CD4-positive, CD25-positive, alpha-beta regulatory T cell (primary cell): Measurements from ENCODE around the gene AVEN. TPM values are rescaled to one million over a fixed set of nuclear protein-coding genes. Genes with fewer than 3 reads are reported as not detected.
"Not testable (repeated sequence)": the region's sequence is repeated elsewhere in the genome, so short reads cannot be mapped to it uniquely, and the experiment has no call there.

Source experiments
- ATAC-seq, 2 donors: fragments of 150-1000 bp; cut with Tn5 transposase; one replicate each; pipeline ENCODE4 v1.10.0; 2021; ENCODE audit warnings: low read depth in 2 of 2, moderate number of reproducible peaks in 2 of 2, moderate library complexity in 1 of 2
- DNase-seq, 3 donors: peaks; one replicate each; pipeline versions ENCODE4 v3.0.0 to v3.0.0-alpha.2; 2012 to 2022; ENCODE audit warnings: mixed read lengths in 1 of 3
- H3K27ac ChIP-seq: one replicate; pipeline ENCODE4 v1.7.0; 2013; ENCODE audit warnings: mild to moderate bottlenecking, low read length; ENCODE audit not compliant: insufficient read depth, poor library complexity, severe bottlenecking
- H3K27me3 ChIP-seq: one replicate; pipeline ENCODE4 v1.7.0; 2013; ENCODE audit warnings: low read length; ENCODE audit not compliant: control insufficient read depth, insufficient read depth
- H3K36me3 ChIP-seq: one replicate; pipeline ENCODE4 v1.7.0; 2013; ENCODE audit warnings: mild to moderate bottlenecking, low read length, moderate library complexity; ENCODE audit not compliant: control insufficient read depth, insufficient read depth
- H3K4me1 ChIP-seq: 2 replicates; pipeline ENCODE4 v1.7.0; 2013; ENCODE audit warnings: mild to moderate bottlenecking, low read length; ENCODE audit not compliant: insufficient read depth, control insufficient read depth, poor library complexity, severe bottlenecking
- H3K4me3 ChIP-seq: one replicate; pipeline ENCODE4 v1.7.0; 2013; ENCODE audit warnings: low read depth, mild to moderate bottlenecking, low read length, moderate library complexity
- H3K9me3 ChIP-seq, 2 experiments: 1 replicate in 1 of 2; 2 replicates in 1 of 2; pipeline ENCODE4 v1.7.0; 2013; ENCODE audit warnings: low read length in 2 of 2, mild to moderate bottlenecking in 1 of 2, moderate library complexity in 1 of 2; ENCODE audit not compliant: control insufficient read depth in 2 of 2
- H3K27ac Mint-ChIP-seq, 3 donors: one replicate each; pipeline ENCODE4 v1.8.0; 2020 to 2022; ENCODE audit warnings: mild to moderate bottlenecking in 3 of 3, mixed read lengths in 3 of 3, moderate library complexity in 2 of 3
- H3K27me3 Mint-ChIP-seq: one replicate; pipeline ENCODE4 v1.8.0; 2022; ENCODE audit warnings: mild to moderate bottlenecking, mixed read lengths
- H3K36me3 Mint-ChIP-seq: one replicate; pipeline ENCODE4 v1.8.0; 2020; ENCODE audit warnings: mixed read lengths
- H3K4me1 Mint-ChIP-seq, 4 donors: one replicate each; pipeline ENCODE4 v1.8.0; 2020 to 2022; ENCODE audit warnings: mixed read lengths in 4 of 4, mild to moderate bottlenecking in 1 of 4
- H3K4me3 Mint-ChIP-seq, 4 donors: one replicate each; pipeline ENCODE4 v1.8.0; 2020 to 2022; ENCODE audit warnings: mild to moderate bottlenecking in 4 of 4, mixed read lengths in 4 of 4, moderate library complexity in 3 of 4
- H3K9me3 Mint-ChIP-seq, 7 donors: one replicate each; pipeline ENCODE4 v1.8.0; 2020 to 2022; ENCODE audit warnings: mixed read lengths in 7 of 7, mild to moderate bottlenecking in 3 of 7, moderate library complexity in 2 of 7
- polyA plus RNA-seq, 4 donors: library from polyadenylated mRNA; unstranded; fragments of 300-500 nt; fragmentation: Illumina TruSeq; gene quantifications; one replicate each; pipeline ENCODE4 v1.2.3, GENCODE V29; 2021
- total RNA-seq: library from RNA; stranded (reverse); gene quantifications from one replicate; pipeline ENCODE4 v1.2.3, GENCODE V29; 2022

The AVEN gene
- total and polyA plus RNA-seq, 5 donors from 2014 or later = 4.5 to 11.5 (median 9.5) TPM

DNA sequence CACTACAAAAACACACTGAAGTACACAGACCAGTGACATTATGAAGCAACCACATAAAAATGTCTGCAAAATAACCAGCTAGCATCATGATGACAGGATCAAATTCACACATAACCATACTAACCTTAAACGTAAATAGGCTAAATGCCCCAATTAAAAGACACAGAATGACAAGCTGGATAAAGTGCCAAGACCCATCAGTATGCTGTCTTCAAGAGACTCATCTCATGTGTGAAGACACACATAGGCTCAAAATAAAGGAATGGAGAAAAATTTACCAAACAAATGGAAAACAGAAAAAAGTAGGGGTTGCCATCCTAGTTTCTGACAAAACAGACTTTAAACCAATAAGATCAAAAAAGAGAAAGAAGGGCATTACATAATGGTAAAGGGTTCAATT lies 11.4 kb upstream of the AVEN start:
- H3K9me3 Mint-ChIP-seq = peaks cover 5 to 29% (median 14%) of the 10 kb centered on the region in 7 donors
- not testable (repeated sequence) for H3K27ac Mint-ChIP-seq, DNase-seq, H3K4me3 Mint-ChIP-seq, H3K4me1 Mint-ChIP-seq, H3K36me3 ChIP-seq, ATAC-seq, H3K4me3 ChIP-seq, H3K27me3 ChIP-seq, H3K27ac ChIP-seq, H3K4me1 ChIP-seq
- peaks cover 12 to 15% of the 10 kb centered on the region in 2 experiments for H3K9me3 ChIP-seq
- peaks cover 15% of the 10 kb centered on the region for H3K36me3 Mint-ChIP-seq
- peaks cover 19% of the 10 kb centered on the region for H3K27me3 Mint-ChIP-seq

DNA sequence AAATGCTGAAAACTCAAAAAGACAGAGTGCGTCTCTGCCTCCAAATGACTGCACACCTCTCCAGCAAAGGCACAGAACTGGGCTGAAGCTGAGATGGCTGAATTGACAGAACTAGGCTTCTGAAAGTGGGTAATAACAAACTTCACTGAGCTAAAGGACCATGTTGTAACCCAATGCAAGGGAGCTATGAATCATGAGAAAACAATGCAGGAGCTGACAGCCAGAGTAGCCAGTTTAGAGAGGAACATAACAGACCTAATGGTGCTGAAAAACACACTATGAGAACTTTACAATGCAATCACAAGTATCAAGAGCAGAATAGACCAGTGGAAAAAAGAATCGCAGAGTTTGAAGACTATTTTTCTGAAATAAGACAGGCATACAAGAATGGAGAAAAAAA lies 10.1 kb upstream of the AVEN start:
- H3K4me3 Mint-ChIP-seq = no peak overlapping the region
- ATAC-seq (no peak), DNase-seq (no peak)
- peaks cover 12 to 15% of the 10 kb centered on the region in 2 experiments for H3K9me3 ChIP-seq
- H3K27me3 Mint-ChIP-seq = peaks cover 19% of the 10 kb centered on the region
- H3K4me3 ChIP-seq = no peak overlapping the region
- H3K36me3 ChIP-seq = no peaks in the 10 kb centered on the region
- H3K9me3 Mint-ChIP-seq = peaks cover 5 to 29% (median 14%) of the 10 kb centered on the region in 7 donors
- H3K27me3 ChIP-seq = no peaks in the 10 kb centered on the region
- H3K4me1 Mint-ChIP-seq = no peaks in the 10 kb centered on the region
- no peak overlapping the region for H3K27ac ChIP-seq
- peaks cover 15% of the 10 kb centered on the region for H3K36me3 Mint-ChIP-seq
- H3K4me1 ChIP-seq = no peaks in the 10 kb centered on the region
- no peak overlapping the region for H3K27ac Mint-ChIP-seq

- DNase-seq = no peak
- peaks cover 12 to 15% of the 10 kb centered on the region in 2 experiments for H3K9me3 ChIP-seq
- Mint-ChIP-seq H3K4me3 (no peak overlapping the region), H3K4me1 (no peaks in the 10 kb centered on the region), H3K36me3 (peaks cover 15% of the 10 kb centered on the region), H3K9me3 (peaks cover 5 to 29% (median 14%) of the 10 kb centered on the region in 7 donors), H3K27ac (no peak overlapping the region), H3K27me3 (peaks cover 19% of the 10 kb centered on the region)
- H3K4me3 ChIP-seq = no peak overlapping the region
- H3K27ac ChIP-seq = no peak overlapping the region
- H3K4me1 ChIP-seq = no peaks in the 10 kb centered on the region
- no peak for ATAC-seq
- no peaks in the 10 kb centered on the region for H3K27me3 ChIP-seq
- H3K36me3 ChIP-seq = no peaks in the 10 kb centered on the region
Observed at GRCh38 chr15:34047893-34048775, 9.1 kb upstream of the AVEN start.

DNA sequence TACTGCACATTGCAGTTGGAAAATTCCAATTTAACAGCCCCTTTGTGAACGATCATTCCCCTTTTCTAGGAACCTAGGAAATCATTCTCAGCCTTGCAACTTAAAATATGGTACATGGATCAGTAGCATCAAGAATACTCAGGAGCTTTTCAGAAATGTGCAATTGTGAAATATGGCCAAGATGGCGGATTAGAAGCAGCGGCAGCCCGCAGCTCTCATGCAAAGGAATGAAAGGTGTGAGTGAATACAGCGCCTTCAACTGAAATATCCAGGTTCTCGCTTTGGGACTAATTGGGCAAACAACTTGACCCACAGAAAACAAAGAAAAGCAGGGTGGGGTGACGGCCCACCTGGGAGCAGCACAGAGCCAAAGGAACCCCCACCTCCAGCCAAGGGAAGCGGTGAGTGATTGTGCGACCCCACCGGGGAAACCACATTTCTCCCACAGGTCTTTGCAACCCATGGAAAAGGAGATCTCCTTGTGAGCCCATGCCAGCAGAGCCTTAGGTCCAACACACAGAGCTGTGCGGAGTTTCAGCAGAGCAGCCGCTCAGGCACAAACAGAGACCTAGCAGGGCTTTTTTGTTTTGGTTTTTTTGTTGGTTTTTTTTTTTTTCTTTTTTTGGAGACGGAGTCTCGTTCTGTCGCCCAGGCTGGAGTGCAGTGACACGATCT lies 7.6 kb upstream of the AVEN start:
- Histone ChIP-seq H3K27me3 (no peaks in the 10 kb centered on the region), H3K27ac (no peak overlapping the region), H3K36me3 (no peaks in the 10 kb centered on the region), H3K4me3 (no peak overlapping the region), H3K4me1 (no peaks in the 10 kb centered on the region), H3K9me3 (peaks cover 12 to 15% of the 10 kb centered on the region in 2 experiments)
- Mint-ChIP-seq H3K27ac (no peak overlapping the region), H3K27me3 (peaks cover 16% of the 10 kb centered on the region), H3K4me3 (no peak overlapping the region), H3K36me3 (peaks cover 15% of the 10 kb centered on the region), H3K9me3 (peaks cover 5 to 22% (median 12%) of the 10 kb centered on the region in 7 donors), H3K4me1 (no peaks in the 10 kb centered on the region)
- DNase-seq (no peak), ATAC-seq (no peak)

DNA sequence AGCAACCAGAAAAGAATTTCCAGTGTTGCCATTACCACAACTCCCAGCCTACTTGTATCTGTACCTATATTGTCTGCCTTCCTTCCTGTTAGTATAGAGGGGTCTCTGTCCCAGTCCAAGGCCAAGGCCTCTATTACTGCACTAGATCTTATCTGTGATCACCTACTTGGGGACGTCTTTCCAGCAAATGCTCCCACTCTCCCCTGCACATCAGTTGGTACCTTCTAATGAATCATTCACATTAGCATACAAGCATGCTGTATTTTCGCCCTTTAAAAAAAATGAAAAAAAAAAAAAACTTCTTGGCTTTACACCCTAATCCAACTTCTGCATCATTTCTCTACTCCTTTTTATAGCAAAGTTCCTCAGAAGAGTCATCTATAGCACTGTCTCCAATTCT lies 4.8 kb upstream of the AVEN start:
- Histone ChIP-seq H3K9me3 (no peaks in the 10 kb centered on the region), H3K36me3 (no peaks in the 10 kb centered on the region)
- H3K4me3 Mint-ChIP-seq = peak overlapping the region in 1 of 4 donors; percentile 55

GRCh38 chr15:34043391-34043790 lies 4.4 kb upstream of the AVEN start:
- no peak for DNase-seq
- no peak overlapping the region for H3K27ac Mint-ChIP-seq
- Histone ChIP-seq H3K27ac (no peak overlapping the region), H3K4me1 (peaks cover 9% of the 10 kb centered on the region), H3K27me3 (no peaks in the 10 kb centered on the region), H3K4me3 (no peak overlapping the region), H3K9me3 (no peaks in the 10 kb centered on the region), H3K36me3 (no peaks in the 10 kb centered on the region)
- H3K9me3 Mint-ChIP-seq = peaks cover 0 to 1% (median 0%) of the 10 kb centered on the region in 7 donors
- H3K4me1 Mint-ChIP-seq = peaks cover 5 to 15% (median 10%) of the 10 kb centered on the region in 4 donors
- H3K4me3 Mint-ChIP-seq = no peak overlapping the region
- ATAC-seq = no peak
- no peaks in the 10 kb centered on the region for H3K27me3 Mint-ChIP-seq
- H3K36me3 Mint-ChIP-seq = no peaks in the 10 kb centered on the region

More for the DNA sequence above, 4.8 kb upstream of the AVEN start:
- Mint-ChIP-seq H3K36me3 (no peaks in the 10 kb centered on the region), H3K27me3 (no peaks in the 10 kb centered on the region), H3K9me3 (peaks cover 0 to 1% (median 0%) of the 10 kb centered on the region in 7 donors), H3K27ac (peak overlapping the region in 1 of 3 donors; percentile 1), H3K4me1 (peaks cover 5 to 15% (median 10%) of the 10 kb centered on the region in 4 donors)
- Histone ChIP-seq H3K27ac (no peak overlapping the region), H3K27me3 (no peaks in the 10 kb centered on the region), H3K4me3 (no peak overlapping the region), H3K4me1 (peaks cover 9% of the 10 kb centered on the region)
- DNase-seq = no peak
- ATAC-seq = no peak

- Mint-ChIP-seq H3K36me3 (no peaks in the 10 kb centered on the region), H3K27me3 (no peaks in the 10 kb centered on the region), H3K27ac (peak overlapping the region; percentile 64 to 97 (median 95)), H3K4me3 (peak overlapping the region; percentile 76 to 98 (median 94)), H3K9me3 (peaks cover 0 to 1% (median 0%) of the 10 kb centered on the region in 7 donors), H3K4me1 (peaks cover 9 to 25% (median 13%) of the 10 kb centered on the region in 4 donors)
- Histone ChIP-seq H3K4me1 (peaks cover 16% of the 10 kb centered on the region), H3K27me3 (no peaks in the 10 kb centered on the region), H3K9me3 (no peaks in the 10 kb centered on the region), H3K4me3 (peak overlapping the region; percentile 77), H3K27ac (peak overlapping the region; percentile 37), H3K36me3 (no peaks in the 10 kb centered on the region)
- ATAC-seq = no peak
- DNase-seq = no peak
Observed at GRCh38 chr15:34039790-34040113, 748 bp upstream of the AVEN start.
